ENCODE data around the gene GIMAP8.

GRCh38 chr7:150417239-150417638 is 33.2 kb upstream of the GIMAP8 start:
- TF ChIP-seq CTCF (IDR thresholded peaks at IDR 0.05) (no peak), POLR2A (IDR thresholded peaks at IDR 0.05) (no peak), POLR2AphosphoS5 (IDR thresholded peaks at IDR 0.05) (no peak)
